Measurements from ENCODE around the gene TTLL8. TPM values are rescaled to one million over a fixed set of nuclear protein-coding genes. Genes with fewer than 3 reads are reported as not detected.

TTLL8 gene
- total and polyA plus RNA-seq, 2 of the 8 experiments (the other 6 are each of a cell fraction or from before 2014, with no cell fraction given), result not detected

DNA sequence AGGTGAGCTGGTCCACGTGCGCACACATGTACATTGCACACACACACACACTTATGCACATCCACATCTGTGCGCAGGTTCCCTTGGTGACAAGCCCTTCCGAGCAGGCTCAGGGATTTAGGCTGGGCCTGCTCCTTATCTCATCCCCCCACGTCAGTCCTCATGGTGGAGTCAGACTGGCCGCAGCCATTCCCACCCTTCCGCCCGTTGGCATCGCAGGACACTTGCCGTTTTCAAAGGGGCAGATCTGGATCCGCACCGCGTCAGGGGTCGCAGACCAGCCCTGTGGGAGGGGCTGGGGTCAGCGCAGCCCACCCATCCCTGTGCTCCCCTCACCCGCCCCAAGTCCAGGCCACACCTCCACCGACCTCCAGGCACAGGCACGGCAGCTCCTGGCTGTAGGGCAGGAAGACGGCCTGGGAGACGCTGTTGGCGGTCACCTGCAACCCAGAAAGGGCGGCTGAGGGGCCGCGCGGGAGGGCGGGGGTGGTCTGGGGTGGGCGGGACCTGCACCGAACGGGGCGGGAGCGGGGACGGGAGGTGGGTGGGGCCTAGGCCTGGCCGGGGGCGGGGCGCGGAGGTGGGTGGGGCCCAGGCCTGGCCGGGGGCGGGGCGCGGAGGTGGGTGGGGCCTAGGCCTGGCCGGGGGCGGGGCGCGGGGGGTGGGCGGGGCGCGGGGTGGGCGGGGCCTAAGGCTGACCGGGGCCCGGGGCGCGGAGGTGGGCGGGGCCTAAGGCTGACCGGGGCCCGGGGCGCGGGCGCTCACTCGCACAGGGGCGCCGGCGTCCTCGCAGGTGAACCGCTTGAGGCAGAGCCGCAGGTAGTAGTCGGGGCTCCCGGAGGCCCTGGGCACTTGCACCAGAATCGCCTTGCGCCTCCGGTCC, 58.8 kb downstream of the TTLL8 start:
- Histone ChIP-seq H2BK20ac (ENCODE audit: low read length) (no peak overlapping the region), H4K91ac (replicated peaks; ENCODE audit: insufficient read length, low read length) (peak overlapping the region; percentile 40), H3K18ac (ENCODE audit: extremely low read depth, low read length) (no peak overlapping the region; the same call in none of the 2 replicates), H3K4me2 (ENCODE audit: insufficient read depth in 1 of 2, low read depth in 2 of 2, low read length in 2 of 2) (peak overlapping the region; percentile 56 to 93), H2AFZ (ENCODE audit: low read length) (peak overlapping the region; percentile 98), H3K36me3 (ENCODE audit: control insufficient read depth in 2 of 4, insufficient read depth in 4 of 4, low read length in 3 of 4) (no peaks in the 10 kb centered on the region), H3K79me1 (ENCODE audit: low read depth, low read length) (no peaks in the 10 kb centered on the region), H4K20me1 (replicated peaks in 1 of 2; ENCODE audit: control insufficient read depth in 1 of 2, insufficient read depth in 2 of 2, low read length in 2 of 2) (peaks cover 2 to 13% of the 10 kb centered on the region in 2 experiments), H3K27me3 (replicated peaks in 1 of 4; ENCODE audit: control insufficient read depth in 3 of 4, extremely low read depth in 1 of 4, insufficient read depth in 3 of 4, low read length in 3 of 4) (peaks cover 10 to 22% (median 12%) of the 10 kb centered on the region in 4 experiments; a peak in 6 of 7 replicates), H3K9me3 (ENCODE audit: insufficient read depth in 2 of 2, low read depth in 1 of 2, low read length in 1 of 2) (no peaks in the 10 kb centered on the region), H3K23me2 (ENCODE audit: low read depth, low read length) (peaks cover 13% of the 10 kb centered on the region), H3K27ac (ENCODE audit: low read depth, low read length) (no peak overlapping the region), H3K79me2 (ENCODE audit: control insufficient read depth in 1 of 2, insufficient read depth in 2 of 2, low read length in 2 of 2) (no peaks in the 10 kb centered on the region), H3K4me1 (replicated peaks in 1 of 4; ENCODE audit: control insufficient read depth in 3 of 4, insufficient read depth in 4 of 4, low read length in 3 of 4) (peaks cover 0 to 15% (median 8%) of the 10 kb centered on the region in 4 experiments; a peak in 5 of 7 replicates), H3K56ac (replicated peaks; ENCODE audit: insufficient read length, low read depth, low read length) (no peak overlapping the region), H3K9ac (replicated peaks in 1 of 4; ENCODE audit: extremely low read depth in 1 of 4, low read depth in 3 of 4, low read length in 3 of 4) (peak overlapping the region in 2 of 4 experiments; percentile 9 to 16; a peak in 2 of 7 replicates), H3K4ac (replicated peaks; ENCODE audit: insufficient read length, low read depth, low read length) (peak overlapping the region; percentile 91), H2BK12ac (ENCODE audit: low read depth, low read length) (peak overlapping the region; percentile 19; the same call in 1 of the 2 replicates), H2BK120ac (replicated peaks; ENCODE audit: low read depth, low read length) (peak overlapping the region; percentile 15), H4K8ac (ENCODE audit: extremely low read depth, insufficient read depth, low read length) (no peak overlapping the region; the same call in 1 of the 2 replicates), H2BK15ac (ENCODE audit: low read length) (peak overlapping the region; percentile 95; the same call in 1 of the 2 replicates), H3K23ac (ENCODE audit: insufficient read length) (no peak overlapping the region), H3K14ac (ENCODE audit: insufficient read length) (no peak overlapping the region), H2AK5ac (ENCODE audit: low read depth, low read length) (no peak overlapping the region; the same call in 1 of the 2 replicates), H3K4me3 (ENCODE audit: extremely low read depth in 1 of 4, insufficient read depth in 2 of 4, low read depth in 3 of 4, low read length in 4 of 4) (peak overlapping the region; percentile 38 to 65 (median 55)), H4K5ac (ENCODE audit: insufficient read length, low read depth, low read length) (no peak overlapping the region), H2BK5ac (ENCODE audit: low read depth, low read length) (peak overlapping the region; percentile 77; the same call in 1 of the 2 replicates)
- ChIA-PET POLR2A (ENCODE audit: partially characterized antibody) (no interaction called here), CTCF (ENCODE audit: partially characterized antibody) (interaction anchor here (0.7 to 1.5 kb wide), 2 partner anchors 11 to 33 kb away, joined by 3 to 5 read pairs; no protein-coding TSS in a partner anchor)
- 18% methylated on average over 34 of the region's 70 CpGs; no CpG with 5 or more reads in 1 of the 2 experiments for WGBS, 2 experiments (ENCODE audit: extremely low coverage in 1 of 2, insufficient coverage in 1 of 2, insufficient read length in 1 of 2, insufficient replicate concordance in 2 of 2, low coverage in 1 of 2, low lambda C conversion rate in 2 of 2, missing lambda C conversion rate in 1 of 2)
- DNase-seq (ENCODE audit: low read depth in 1 of 2, low spot score in 2 of 2) (peak in 1 of 2 experiments; percentile 78), FAIRE-seq (no peak)
- no peak for TF ChIP-seq EGR1 (IDR thresholded peaks at IDR 0.05; ENCODE audit: borderline replicate concordance, low read depth, low read length)
- TF ChIP-seq SP2 (IDR thresholded peaks at IDR 0.05; ENCODE audit: low read length), result no peak
- no peak for TF ChIP-seq RBBP5 (IDR thresholded peaks at IDR 0.05; ENCODE audit: borderline replicate concordance, low read depth, low read length)
- no peak for TF ChIP-seq HDAC2 (IDR thresholded peaks at IDR 0.05; ENCODE audit: borderline replicate concordance in 1 of 2, low read depth in 2 of 2, low read length in 2 of 2)
- 0 out of 2 replicates have a peak, but pooled peaks have one; percentile 24 for TF ChIP-seq TAF1 (IDR thresholded peaks at IDR 0.05; ENCODE audit: low read depth, low read length)
- TF ChIP-seq, protein P1, sequence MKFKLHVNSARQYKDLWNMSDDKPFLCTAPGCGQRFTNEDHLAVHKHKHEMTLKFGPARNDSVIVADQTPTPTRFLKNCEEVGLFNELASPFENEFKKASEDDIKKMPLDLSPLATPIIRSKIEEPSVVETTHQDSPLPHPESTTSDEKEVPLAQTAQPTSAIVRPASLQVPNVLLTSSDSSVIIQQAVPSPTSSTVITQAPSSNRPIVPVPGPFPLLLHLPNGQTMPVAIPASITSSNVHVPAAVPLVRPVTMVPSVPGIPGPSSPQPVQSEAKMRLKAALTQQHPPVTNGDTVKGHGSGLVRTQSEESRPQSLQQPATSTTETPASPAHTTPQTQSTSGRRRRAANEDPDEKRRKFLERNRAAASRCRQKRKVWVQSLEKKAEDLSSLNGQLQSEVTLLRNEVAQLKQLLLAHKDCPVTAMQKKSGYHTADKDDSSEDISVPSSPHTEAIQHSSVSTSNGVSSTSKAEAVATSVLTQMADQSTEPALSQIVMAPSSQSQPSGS (IDR thresholded peaks at IDR 0.05; ENCODE audit: low read length), result no peak
- peak; percentile 92 for TF ChIP-seq KDM4A (IDR thresholded peaks at IDR 0.05; ENCODE audit: low read depth, low read length, severe bottlenecking)

Measured in H1 (cell line).